H1 (cell line): ENCODE results near the gene PCDHGA3. TPM values are rescaled to one million over a fixed set of nuclear protein-coding genes. Genes with fewer than 3 reads are reported as not detected.

Experiments used
- CTCF ChIA-PET: fragments of 300-600 bp; sonication (Branson Sonifier 250); formaldehyde crosslinking; loops from one replicate; lab custom pipeline; 2021; ENCODE audit not compliant: partially characterized antibody; lab: Charles Lee
- POLR2A ChIA-PET: fragments of 300-600 bp; sonication (Branson Sonifier 250); formaldehyde crosslinking; loops from one replicate; lab custom pipeline; 2021; ENCODE audit warnings: inconsistent platforms; ENCODE audit not compliant: partially characterized antibody; lab: Charles Lee
- DNase-seq, 2 experiments: peaks; one replicate each; pipeline versions ENCODE4 v3.0.0 to v3.0.0-alpha.2; 2010 to 2022; ENCODE audit warnings: low spot score in 2 of 2, low read depth in 1 of 2, mixed read lengths in 1 of 2
- FAIRE-seq: peaks from 2 replicates; lab custom pipeline; 2011; peaks lifted over from hg19 to GRCh38; lab: Jason Lieb, UNC
- H2AFZ ChIP-seq: 2 replicates; pipeline ENCODE4 v1.8.1; 2012; ENCODE audit warnings: low read length, inconsistent platforms
- H2AK5ac ChIP-seq: 2 replicates; pipeline ENCODE4 v1.6.1; 2013; ENCODE audit warnings: low read depth, low read length
- H2BK120ac ChIP-seq: replicated peaks from 2 replicates; pipeline ENCODE3; 2013; ENCODE audit warnings: low read depth, low read length, inconsistent platforms
- H2BK12ac ChIP-seq: 2 replicates; pipeline ENCODE4 v1.6.1; 2013; ENCODE audit warnings: low read depth, low read length
- H2BK15ac ChIP-seq: 2 replicates; pipeline ENCODE4 v1.6.1; 2013; ENCODE audit warnings: low read length
- H2BK20ac ChIP-seq: 2 replicates; pipeline ENCODE4 v1.6.1; 2013; ENCODE audit warnings: low read length
- H2BK5ac ChIP-seq: 2 replicates; pipeline ENCODE4 v1.6.1; 2013; ENCODE audit warnings: low read depth, low read length
- H3K14ac ChIP-seq: 2 replicates; pipeline ENCODE4 v1.6.1; 2013; ENCODE audit warnings: inconsistent platforms; ENCODE audit not compliant: insufficient read length
- H3K18ac ChIP-seq: 2 replicates; pipeline ENCODE4 v1.6.1; 2013; ENCODE audit warnings: low read length; ENCODE audit errors: extremely low read depth
- H3K23ac ChIP-seq: 2 replicates; pipeline ENCODE4 v1.6.1; 2013; ENCODE audit warnings: inconsistent platforms; ENCODE audit not compliant: insufficient read length
- H3K23me2 ChIP-seq: 2 replicates; pipeline ENCODE4 v1.6.1; 2013; ENCODE audit warnings: low read depth, low read length
- H3K27ac ChIP-seq: 2 replicates; pipeline ENCODE4 v1.6.1; 2011; ENCODE audit warnings: low read depth, low read length, inconsistent platforms
- H3K27me3 ChIP-seq, 4 experiments: replicated peaks in 1 of 4; 1 replicate in 1 of 4; 2 replicates in 3 of 4; pipeline versions ENCODE4 v1.6.1 to v1.8.1; 2011 to 2013; ENCODE audit warnings: low read length in 3 of 4, mild to moderate bottlenecking in 3 of 4, inconsistent platforms in 2 of 4, mixed read lengths in 2 of 4, moderate library complexity in 1 of 4; ENCODE audit not compliant: control insufficient read depth in 3 of 4, insufficient read depth in 3 of 4; ENCODE audit errors: extremely low read depth in 1 of 4
- H3K36me3 ChIP-seq, 4 experiments: 2 replicates each; pipeline versions ENCODE4 v1.6.1 to v1.8.1; 2011 to 2013; ENCODE audit warnings: mild to moderate bottlenecking in 4 of 4, low read length in 3 of 4, moderate library complexity in 2 of 4, control low read depth in 1 of 4, inconsistent platforms in 1 of 4; ENCODE audit not compliant: insufficient read depth in 4 of 4, control insufficient read depth in 2 of 4
- H3K4ac ChIP-seq: replicated peaks from 2 replicates; pipeline ENCODE3; 2013; ENCODE audit warnings: low read length, low read depth, mixed read lengths, inconsistent platforms; ENCODE audit not compliant: insufficient read length
- H3K4me1 ChIP-seq, 4 experiments: replicated peaks in 1 of 4; 1 replicate in 1 of 4; 2 replicates in 3 of 4; pipeline versions ENCODE4 v1.6.1 to v1.8.1; 2011 to 2013; ENCODE audit warnings: low read length in 3 of 4, inconsistent platforms in 2 of 4, mixed read lengths in 1 of 4; ENCODE audit not compliant: insufficient read depth in 4 of 4, control insufficient read depth in 3 of 4
- H3K4me2 ChIP-seq, 2 experiments: 2 replicates each; pipeline versions ENCODE4 v1.6.1 to v1.8.1; 2011 to 2013; ENCODE audit warnings: low read depth in 2 of 2, low read length in 2 of 2, control low read depth in 1 of 2, inconsistent platforms in 1 of 2, mild to moderate bottlenecking in 1 of 2; ENCODE audit not compliant: insufficient read depth in 1 of 2
- H3K4me3 ChIP-seq, 4 experiments: fragments of 200-600, 300-600 bp in 1 of 4; sonication (generic), shearing (Covaris generic), sonication (Bioruptor Twin) in 1 of 4; 2 replicates each; pipeline versions ENCODE4 v1.5.1 to v1.8.1; 2011 to 2016; ENCODE audit warnings: low read length in 4 of 4, low read depth in 3 of 4, control low read depth in 2 of 4, inconsistent platforms in 2 of 4, mild to moderate bottlenecking in 2 of 4, mixed read lengths in 1 of 4, moderate library complexity in 1 of 4; ENCODE audit not compliant: insufficient read depth in 2 of 4; ENCODE audit errors: extremely low read depth in 1 of 4
- H3K56ac ChIP-seq: replicated peaks from 2 replicates; pipeline ENCODE3; 2013; ENCODE audit warnings: low read depth, mild to moderate bottlenecking, mixed read lengths, low read length, inconsistent platforms; ENCODE audit not compliant: insufficient read length
- H3K79me1 ChIP-seq: 2 replicates; pipeline ENCODE4 v1.6.1; 2013; ENCODE audit warnings: low read depth, low read length, control low read depth
- H3K79me2 ChIP-seq, 2 experiments: 2 replicates each; pipeline versions ENCODE4 v1.6.1 to v1.8.1; 2012 to 2013; ENCODE audit warnings: low read length in 2 of 2, mild to moderate bottlenecking in 2 of 2, inconsistent platforms in 1 of 2; ENCODE audit not compliant: insufficient read depth in 2 of 2, control insufficient read depth in 1 of 2
- H3K9ac ChIP-seq, 4 experiments: replicated peaks in 1 of 4; 1 replicate in 1 of 4; 2 replicates in 3 of 4; pipeline versions ENCODE4 v1.6.1 to v1.8.1; 2011 to 2013; ENCODE audit warnings: low read depth in 3 of 4, low read length in 3 of 4, control low read depth in 2 of 4, mild to moderate bottlenecking in 2 of 4, moderate library complexity in 2 of 4, inconsistent platforms in 1 of 4; ENCODE audit errors: extremely low read depth in 1 of 4
- H3K9me3 ChIP-seq, 2 experiments: 2 replicates each; pipeline versions ENCODE4 v1.6.1 to v1.8.1; 2012 to 2013; ENCODE audit warnings: mild to moderate bottlenecking in 2 of 2, moderate library complexity in 2 of 2, control low read depth in 1 of 2, inconsistent platforms in 1 of 2, low read depth in 1 of 2, low read length in 1 of 2, mixed read lengths in 1 of 2; ENCODE audit not compliant: insufficient read depth in 2 of 2
- H4K20me1 ChIP-seq, 2 experiments: replicated peaks in 1 of 2; 2 replicates each; pipeline versions ENCODE3 to v1.8.1; 2011 to 2013; ENCODE audit warnings: inconsistent platforms in 2 of 2, low read length in 2 of 2, mild to moderate bottlenecking in 1 of 2; ENCODE audit not compliant: insufficient read depth in 2 of 2, control insufficient read depth in 1 of 2
- H4K5ac ChIP-seq: 2 replicates; pipeline ENCODE4 v1.6.1; 2013; ENCODE audit warnings: low read length, low read depth, mixed read lengths, inconsistent platforms; ENCODE audit not compliant: insufficient read length
- H4K8ac ChIP-seq: 2 replicates; pipeline ENCODE4 v1.8.0; 2013; ENCODE audit warnings: mild to moderate bottlenecking, moderate library complexity, low read length, inconsistent platforms; ENCODE audit not compliant: insufficient read depth; ENCODE audit errors: extremely low read depth
- H4K91ac ChIP-seq: replicated peaks from 2 replicates; pipeline ENCODE3; 2013; ENCODE audit warnings: low read length, mixed read lengths, inconsistent platforms; ENCODE audit not compliant: insufficient read length
- BACH1 ChIP-seq: IDR thresholded peaks from 2 replicates; pipeline ENCODE4 v1.6.1; 2012; ENCODE audit warnings: low read length, improper control_type of control experiment
- GTF2F1 ChIP-seq: IDR thresholded peaks from 2 replicates; pipeline ENCODE4 v1.6.1; 2012; ENCODE audit warnings: low read depth, low read length, improper control_type of control experiment, borderline replicate concordance
- TBP ChIP-seq: IDR thresholded peaks from 2 replicates; pipeline ENCODE4 v1.6.1; 2011; ENCODE audit warnings: low read depth, low read length, improper control_type of control experiment
- WGBS, 2 experiments: shearing (Covaris generic) in 1 of 2; methylation state at CpG; one replicate each; pipeline versions ENCODE4 v1.1.6 to v1.1.7; 2013 to 2015; ENCODE audit warnings: low lambda C conversion rate in 2 of 2, mixed read lengths in 2 of 2, inconsistent platforms in 1 of 2, low coverage in 1 of 2, missing lambda C conversion rate in 1 of 2; ENCODE audit not compliant: insufficient replicate concordance in 2 of 2, insufficient coverage in 1 of 2, insufficient read length in 1 of 2; ENCODE audit errors: extremely low coverage in 1 of 2, missing lambda C conversion rate in 1 of 2; 5-methylcytosine and 5-hydroxymethylcytosine counted together
- polyA plus RNA-seq, 7 experiments: library from polyadenylated mRNA; depleted of rRNA in 3 of 7; stranded (reverse) in 5 of 7; unstranded in 2 of 7; fragments of >200 nt in 5 of 7; fragments of 200-250 nt in 2 of 7; gene quantifications; 1 replicate in 5 of 7; 2 replicates in 1 of 7; 4 replicates in 1 of 7; pipeline versions ENCODE4 v1.2.1 to v1.2.3, GENCODE V29; 2011 to 2013; ENCODE audit warnings: missing spikeins in 2 of 7, mixed read lengths in 2 of 7
- total RNA-seq: library from RNA; stranded (reverse); fragmentation: NEBNext Ultra II Directional; extraction: Animal tissue kit (Norgen Biotek cat#: 25700); gene quantifications from 2 replicates; pipeline ENCODE4 v1.2.1, GENCODE V29; 2021

Gene PCDHGA3
- total and polyA plus RNA-seq, 2 of the 8 experiments (the other 6 are each of a cell fraction or from before 2014, with no cell fraction given): 0.15 to 0.39 TPM

DNA sequence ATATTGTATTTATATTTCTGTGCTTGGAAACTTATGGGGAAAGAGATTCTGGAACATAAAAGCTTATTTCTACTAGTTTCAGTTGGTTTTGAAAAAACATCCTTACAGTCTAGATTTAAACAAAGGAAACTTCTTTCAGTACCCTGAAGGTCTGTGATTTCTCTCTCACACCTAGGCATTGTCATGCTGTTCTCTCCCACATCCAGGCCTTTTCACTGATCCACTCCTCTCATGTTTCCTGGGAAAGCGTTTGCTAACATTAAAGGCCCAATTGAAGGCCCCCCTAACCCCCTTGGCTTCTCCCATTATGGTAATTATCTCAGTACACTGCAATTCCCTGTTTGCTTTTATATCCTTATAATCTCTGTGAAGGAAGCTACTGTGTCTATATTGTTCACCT lies 856 bp upstream of the PCDHGA3 start:
- Histone ChIP-seq H4K91ac (no peak overlapping the region), H2BK12ac (no peak overlapping the region), H2BK120ac (no peak overlapping the region), H3K9me3 (peaks cover 33 to 46% of the 10 kb centered on the region in 2 experiments; a peak in 3 of 4 replicates), H3K79me2 (no peaks in the 10 kb centered on the region), H2AFZ (no peak overlapping the region), H3K18ac (no peak overlapping the region), H3K23ac (no peak overlapping the region), H3K9ac (no peak overlapping the region), H3K14ac (no peak overlapping the region), H2BK15ac (no peak overlapping the region), H3K56ac (no peak overlapping the region), H3K4ac (no peak overlapping the region), H3K36me3 (no peaks in the 10 kb centered on the region), H3K79me1 (no peaks in the 10 kb centered on the region), H3K27me3 (no peaks in the 10 kb centered on the region), H2AK5ac (no peak overlapping the region), H2BK5ac (no peak overlapping the region), H4K20me1 (no peaks in the 10 kb centered on the region), H3K4me2 (no peak overlapping the region), H3K4me3 (no peak overlapping the region), H2BK20ac (no peak overlapping the region), H4K8ac (no peak overlapping the region), H3K27ac (no peak overlapping the region), H3K4me1 (no peaks in the 10 kb centered on the region), H4K5ac (no peak overlapping the region), H3K23me2 (no peaks in the 10 kb centered on the region)
- WGBS, 2 experiments: 85% methylated on average over 1 of the region's 1 CpG; no CpG with 5 or more reads in 1 of the 2 experiments
- DNase-seq (no peak), FAIRE-seq (no peak)
- ChIA-PET CTCF (interaction anchor here (0.8 to 4.8 kb wide), 26 partner anchors 8 to 224 kb away, joined by 3 to 21 read pairs (median 4); partner anchors contain the start of genes PCDHB14, PCDHB15, PCDHB4 and PCDHGA1), POLR2A (no interaction called here)
- TF ChIP-seq BACH1 (no peak), TBP (no peak), GTF2F1 (no peak)
